CD4-positive, alpha-beta T cell treated with Interleukin-15 for 4 hours (primary cell): ENCODE results near the gene OPCML.

ENCODE experiments used
- DNase-seq: peaks from one replicate; pipeline ENCODE4 v3.0.0-alpha.2; 2020; ENCODE audit warnings: low spot score

Gene OPCML

GRCh38 chr11:132941024-132941646, 591.2 kb downstream of the OPCML start:
- no peak for DNase-seq

GRCh38 chr11:132937016-132937415, 595.3 kb downstream of the OPCML start:
- no peak for DNase-seq

GRCh38 chr11:132935383-132935782, 596.9 kb downstream of the OPCML start:
- no peak for DNase-seq

GRCh38 chr11:132933703-132934102, 598.6 kb downstream of the OPCML start:
- no peak for DNase-seq

GRCh38 chr11:132925825-132926469, 606.4 kb downstream of the OPCML start:
- no peak for DNase-seq

DNA sequence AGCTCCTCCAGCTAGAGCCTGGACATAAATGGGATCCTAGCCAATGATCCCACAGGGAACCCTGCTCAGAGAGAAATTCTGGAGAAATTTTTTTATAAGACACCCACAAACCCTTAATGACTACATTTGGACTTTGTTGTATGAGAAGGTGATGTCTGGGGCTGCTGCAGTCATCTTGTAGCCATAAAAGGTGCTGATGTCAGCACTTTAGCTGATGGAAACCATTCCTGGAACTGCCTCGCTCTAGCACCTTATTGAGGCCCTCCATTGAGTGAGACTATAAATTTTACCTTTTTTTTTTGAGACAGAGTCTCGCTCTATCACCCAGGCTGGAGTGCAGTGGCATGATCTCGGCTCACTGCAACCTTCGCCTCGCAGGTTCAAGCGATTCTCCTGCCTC, 610.7 kb downstream of the OPCML start:
- no peak for DNase-seq

GRCh38 chr11:132920451-132921096, 611.7 kb downstream of the OPCML start:
- no peak for DNase-seq

DNA sequence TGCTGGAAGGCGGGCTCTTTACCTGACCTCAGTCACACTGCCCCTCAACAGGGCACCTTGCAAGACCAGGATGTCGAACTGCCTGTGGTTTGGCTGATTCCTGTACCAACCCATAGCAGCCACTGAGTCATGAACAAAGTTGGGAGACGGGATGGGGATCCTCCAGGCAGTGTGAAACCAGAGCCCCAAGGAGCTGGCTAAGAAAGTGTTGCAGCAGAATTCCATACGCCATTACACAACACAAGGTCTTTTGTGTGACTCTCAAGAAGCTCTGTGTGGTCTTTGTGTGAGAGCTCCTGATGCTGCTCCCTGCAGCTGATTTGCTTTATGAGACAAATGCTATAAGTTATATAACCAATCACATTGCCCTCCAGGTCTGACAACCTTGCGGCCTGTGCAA, 617.7 kb downstream of the OPCML start:
- DNase-seq: no peak

GRCh38 chr11:132913886-132914285, 618.4 kb downstream of the OPCML start:
- no peak for DNase-seq

DNA sequence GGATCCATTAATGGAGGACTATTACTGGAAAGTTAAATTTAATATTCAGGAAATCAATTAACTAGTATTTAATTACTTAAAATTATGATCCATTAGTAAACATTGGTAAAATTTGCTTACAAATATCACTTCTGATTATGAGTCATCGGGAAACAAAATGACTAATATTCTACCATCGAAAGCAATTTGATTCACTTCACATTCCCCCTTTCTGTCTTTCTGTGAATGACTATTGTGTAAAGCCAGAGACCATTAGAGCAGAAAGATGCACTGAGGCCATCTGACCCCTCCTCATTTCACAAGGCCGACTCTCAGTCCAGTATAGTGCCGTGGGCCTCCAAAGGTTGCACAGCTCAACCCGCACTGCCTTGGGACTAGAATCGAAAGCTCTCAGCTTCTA, 619.0 kb downstream of the OPCML start:
- DNase-seq: no peak

- no peak for DNase-seq
Measured at GRCh38 chr11:132911186-132911585, 621.1 kb downstream of the OPCML start.

GRCh38 chr11:132910011-132910760, 622.1 kb downstream of the OPCML start:
- no peak for DNase-seq

GRCh38 chr11:132909021-132909606, 623.2 kb downstream of the OPCML start:
- DNase-seq: no peak

DNA sequence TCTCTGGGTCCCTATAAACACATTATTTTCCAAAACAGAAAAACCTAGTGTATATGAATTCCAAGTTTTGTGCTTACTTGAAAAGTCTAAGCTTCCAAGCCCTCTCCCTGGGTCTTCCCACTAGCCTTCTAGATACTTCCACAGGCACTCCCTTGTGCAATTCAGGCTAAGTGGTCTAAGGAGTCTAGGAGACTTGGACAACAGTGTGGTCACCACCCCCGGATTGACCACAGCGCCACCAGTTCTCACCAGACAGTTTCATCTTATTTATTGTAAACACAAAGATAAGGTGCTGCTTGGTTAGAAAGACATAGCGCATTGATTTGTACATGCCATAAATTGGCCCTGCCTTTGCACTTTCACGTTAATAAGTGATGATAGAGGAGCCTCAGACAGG, 623.9 kb downstream of the OPCML start:
- DNase-seq: no peak

DNA sequence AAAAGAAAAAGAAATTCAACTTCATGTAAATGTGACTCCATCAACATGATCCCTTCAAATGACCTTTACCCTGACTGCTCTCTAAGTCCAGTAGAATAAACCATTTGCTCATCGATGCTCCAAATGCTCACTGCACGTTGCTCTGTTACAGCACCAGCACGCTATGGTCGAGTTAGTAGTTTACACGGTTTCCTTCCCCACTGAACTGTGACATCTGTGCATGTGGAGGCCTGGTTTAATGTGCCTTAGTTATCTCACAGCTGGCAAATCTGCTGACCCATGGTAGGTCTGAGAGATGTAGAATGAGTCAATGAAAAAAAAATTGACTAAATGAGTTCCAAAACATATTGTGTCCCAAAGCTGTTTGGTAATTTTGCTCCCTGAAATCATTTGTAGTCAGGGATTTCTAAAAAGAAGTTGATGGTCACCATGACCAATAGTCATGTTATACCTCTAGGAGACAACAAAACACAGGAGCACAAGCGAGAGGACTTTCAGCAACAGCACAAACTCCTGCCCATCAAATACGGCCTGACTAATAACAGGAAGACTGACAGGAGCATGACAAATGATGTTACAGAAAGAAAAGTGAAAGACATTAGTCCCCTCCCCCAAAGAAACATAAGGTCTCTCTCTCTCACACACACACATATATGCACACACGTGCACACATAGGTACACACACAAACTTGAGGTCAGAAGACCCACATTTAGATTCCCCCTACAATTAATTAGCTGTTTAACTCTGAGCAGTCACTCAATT, 624.5 kb downstream of the OPCML start:
- DNase-seq: no peak

DNA sequence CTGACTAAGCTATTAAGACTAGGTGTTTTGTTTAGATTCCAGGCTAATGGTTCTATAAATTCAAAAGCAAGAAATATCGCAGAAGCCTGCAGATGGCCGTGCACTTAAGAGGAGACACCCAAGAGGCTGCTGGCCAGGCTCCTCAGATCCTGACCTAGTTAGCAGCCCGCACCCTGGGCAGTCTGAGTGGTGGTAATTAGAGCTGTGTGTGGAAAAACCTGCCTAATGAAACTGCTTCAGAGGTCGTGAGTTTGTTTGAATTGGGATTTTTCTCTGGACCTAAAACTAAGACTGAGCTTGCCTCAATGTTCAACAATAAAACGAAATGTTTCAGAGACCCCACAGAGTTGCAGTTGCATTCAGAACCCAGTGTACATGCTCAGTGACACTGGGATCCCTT, 627.7 kb downstream of the OPCML start:
- DNase-seq: no peak

DNA sequence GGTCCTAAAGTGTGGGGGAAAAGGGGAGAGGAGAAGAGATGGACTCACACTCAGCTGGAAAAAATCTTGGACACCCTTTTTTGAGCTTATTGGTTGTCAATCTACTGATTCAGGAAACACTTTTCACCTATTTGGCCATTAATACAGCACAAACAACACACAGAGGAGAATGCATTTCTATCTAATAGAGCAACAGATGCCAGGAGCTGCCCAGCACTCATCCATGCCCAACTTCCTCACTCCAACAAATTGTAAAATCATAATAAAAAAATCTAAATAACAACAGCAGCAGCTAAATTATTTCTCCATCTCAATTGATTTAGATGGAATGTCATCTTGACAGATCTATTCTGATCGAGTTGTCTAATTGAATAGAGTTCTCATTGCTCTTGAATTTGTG, 628.2 kb downstream of the OPCML start:
- no peak for DNase-seq

DNA sequence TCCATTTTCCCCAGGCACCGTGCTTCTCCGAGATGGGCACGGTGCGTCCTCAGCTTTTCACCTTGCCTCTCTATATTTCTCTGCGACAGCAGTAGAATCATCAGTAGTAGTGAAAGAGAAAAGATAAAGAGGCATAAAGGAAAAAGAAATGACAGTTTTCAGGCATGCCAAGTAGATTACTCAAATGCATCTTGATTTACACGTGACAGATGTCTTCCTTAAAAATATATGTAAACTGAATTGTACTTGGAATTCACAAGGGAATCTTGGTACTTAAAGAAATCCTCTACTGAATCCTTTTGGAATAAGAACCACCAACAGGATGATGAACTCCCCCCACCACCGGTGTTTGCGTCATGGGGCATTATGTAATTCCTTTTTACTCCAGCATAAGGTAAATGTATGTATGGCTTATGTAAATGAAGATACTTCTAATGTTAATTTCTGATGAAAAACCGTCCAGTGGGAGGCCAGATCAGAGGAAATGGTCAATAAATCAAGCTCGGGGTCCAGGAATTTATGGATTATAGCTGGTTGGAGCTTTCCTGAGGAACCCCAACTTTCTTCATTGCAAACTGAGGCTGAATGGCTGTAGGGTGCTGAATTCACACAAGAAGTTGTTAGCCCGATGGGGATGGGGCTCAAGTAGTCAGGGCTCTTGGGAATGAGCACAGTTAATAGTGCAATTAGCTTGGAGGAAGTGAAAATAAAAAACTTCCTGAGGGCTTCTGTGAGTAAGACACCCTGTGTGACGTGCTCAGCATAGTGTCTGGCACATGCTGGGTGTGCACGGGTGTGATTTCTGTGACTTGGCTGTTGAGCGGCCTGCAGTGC, 630.4 kb downstream of the OPCML start:
- DNase-seq: no peak

- no peak for DNase-seq
Measured at GRCh38 chr11:132898676-132899075, 633.6 kb downstream of the OPCML start.

- no peak for DNase-seq
Measured at GRCh38 chr11:132898021-132898420, 634.3 kb downstream of the OPCML start.

DNA sequence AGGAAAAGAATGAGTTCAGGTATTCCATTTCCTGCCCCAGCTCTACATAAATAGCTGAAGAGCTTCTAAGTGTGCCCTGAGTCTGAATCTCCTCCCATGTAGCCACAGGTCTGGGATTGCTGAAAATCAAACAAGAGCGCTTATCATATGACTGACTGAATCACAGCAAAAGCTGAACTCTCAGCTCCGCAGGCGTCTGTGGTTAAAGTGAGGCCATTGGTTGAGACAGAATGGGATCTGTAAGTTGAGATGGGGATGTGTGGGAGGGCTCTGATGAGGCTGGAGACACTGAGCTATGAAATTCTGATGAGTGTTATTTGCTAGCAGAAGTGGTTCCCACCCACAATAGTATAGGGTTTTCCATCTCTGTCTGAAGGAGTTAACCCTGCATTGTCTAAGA, 637.0 kb downstream of the OPCML start:
- DNase-seq: no peak
